ENCODE data around the gene SMARCA2.

DNA sequence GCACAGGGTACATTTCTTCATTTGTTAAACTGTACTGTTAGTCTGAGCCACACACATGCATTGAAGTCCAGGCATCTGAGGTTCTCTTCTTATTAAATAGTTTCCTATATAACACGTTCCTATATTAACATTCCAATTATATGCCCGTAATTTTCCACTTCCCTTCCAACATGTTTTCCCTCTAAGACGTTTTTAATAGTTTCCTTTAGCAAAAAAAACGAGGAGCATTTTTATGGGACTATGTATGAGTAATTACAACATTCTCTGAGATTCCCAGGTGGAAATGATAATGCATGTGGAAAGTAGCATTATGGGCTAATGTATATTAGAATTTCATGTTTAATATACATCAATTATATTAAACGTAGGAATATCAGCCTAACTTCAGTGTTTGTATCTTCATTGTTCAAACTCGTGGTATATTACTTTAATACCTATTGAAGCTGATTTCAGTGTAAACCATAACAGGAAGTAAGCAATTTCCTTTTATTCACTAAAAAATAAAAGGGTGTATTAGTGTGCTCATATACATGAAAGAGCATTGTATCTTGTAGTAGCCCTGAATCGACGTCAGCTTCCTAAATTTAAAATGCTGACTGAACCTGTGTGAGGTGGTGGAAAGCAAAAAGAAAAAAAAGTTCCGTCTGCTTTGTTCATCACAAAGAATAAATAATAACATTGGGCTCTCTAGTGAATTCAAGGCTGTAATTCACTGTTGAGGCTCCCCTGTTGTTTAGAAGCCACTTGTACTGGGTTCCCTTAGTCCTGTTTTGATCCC lies 11.3 kb downstream of the SMARCA2 start:
- no peak for TF ChIP-seq NONO (IDR thresholded peaks at IDR 0.05; ENCODE audit: low read depth in 2 of 2, low read length in 1 of 2)
- TF ChIP-seq ZNF274 (IDR thresholded peaks at IDR 0.05; ENCODE audit: borderline replicate concordance, low read depth, low read length): no peak
- TF ChIP-seq, protein P1, sequence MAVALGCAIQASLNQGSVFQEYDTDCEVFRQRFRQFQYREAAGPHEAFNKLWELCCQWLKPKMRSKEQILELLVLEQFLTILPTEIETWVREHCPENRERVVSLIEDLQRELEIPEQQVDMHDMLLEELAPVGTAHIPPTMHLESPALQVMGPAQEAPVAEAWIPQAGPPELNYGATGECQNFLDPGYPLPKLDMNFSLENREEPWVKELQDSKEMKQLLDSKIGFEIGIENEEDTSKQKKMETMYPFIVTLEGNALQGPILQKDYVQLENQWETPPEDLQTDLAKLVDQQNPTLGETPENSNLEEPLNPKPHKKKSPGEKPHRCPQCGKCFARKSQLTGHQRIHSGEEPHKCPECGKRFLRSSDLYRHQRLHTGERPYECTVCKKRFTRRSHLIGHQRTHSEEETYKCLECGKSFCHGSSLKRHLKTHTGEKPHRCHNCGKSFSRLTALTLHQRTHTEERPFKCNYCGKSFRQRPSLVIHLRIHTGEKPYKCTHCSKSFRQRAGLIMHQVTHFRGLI (CRISPR knock-in tag; IDR thresholded peaks at IDR 0.05): no peak
- no peak for TF ChIP-seq CSDE1 (IDR thresholded peaks at IDR 0.05)
- TF ChIP-seq, protein P2, sequence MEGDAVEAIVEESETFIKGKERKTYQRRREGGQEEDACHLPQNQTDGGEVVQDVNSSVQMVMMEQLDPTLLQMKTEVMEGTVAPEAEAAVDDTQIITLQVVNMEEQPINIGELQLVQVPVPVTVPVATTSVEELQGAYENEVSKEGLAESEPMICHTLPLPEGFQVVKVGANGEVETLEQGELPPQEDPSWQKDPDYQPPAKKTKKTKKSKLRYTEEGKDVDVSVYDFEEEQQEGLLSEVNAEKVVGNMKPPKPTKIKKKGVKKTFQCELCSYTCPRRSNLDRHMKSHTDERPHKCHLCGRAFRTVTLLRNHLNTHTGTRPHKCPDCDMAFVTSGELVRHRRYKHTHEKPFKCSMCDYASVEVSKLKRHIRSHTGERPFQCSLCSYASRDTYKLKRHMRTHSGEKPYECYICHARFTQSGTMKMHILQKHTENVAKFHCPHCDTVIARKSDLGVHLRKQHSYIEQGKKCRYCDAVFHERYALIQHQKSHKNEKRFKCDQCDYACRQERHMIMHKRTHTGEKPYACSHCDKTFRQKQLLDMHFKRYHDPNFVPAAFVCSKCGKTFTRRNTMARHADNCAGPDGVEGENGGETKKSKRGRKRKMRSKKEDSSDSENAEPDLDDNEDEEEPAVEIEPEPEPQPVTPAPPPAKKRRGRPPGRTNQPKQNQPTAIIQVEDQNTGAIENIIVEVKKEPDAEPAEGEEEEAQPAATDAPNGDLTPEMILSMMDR (IDR thresholded peaks at IDR 0.05 in 2 of 3, conservative IDR thresholded peaks at IDR 0.05 in 1 of 3; ENCODE audit: insufficient read depth in 2 of 3, low read depth in 1 of 3, low read length in 3 of 3): no peak
- TF ChIP-seq, protein P3, sequence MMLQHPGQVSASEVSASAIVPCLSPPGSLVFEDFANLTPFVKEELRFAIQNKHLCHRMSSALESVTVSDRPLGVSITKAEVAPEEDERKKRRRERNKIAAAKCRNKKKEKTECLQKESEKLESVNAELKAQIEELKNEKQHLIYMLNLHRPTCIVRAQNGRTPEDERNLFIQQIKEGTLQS (IDR thresholded peaks at IDR 0.05): no peak
- TF ChIP-seq, protein P3 (CRISPR knock-in tag; conservative IDR thresholded peaks at IDR 0.05): no peak
- TF ChIP-seq POLR2A (conservative IDR thresholded peaks at IDR 0.05): no peak
- TF ChIP-seq HNRNPK (IDR thresholded peaks at IDR 0.05; ENCODE audit: low read depth, low read length, poor library complexity, severe bottlenecking): no peak
- no peak for TF ChIP-seq SMC3 (conservative IDR thresholded peaks at IDR 0.05; ENCODE audit: insufficient read depth, low read depth, low read length)
- TF ChIP-seq, protein P4, sequence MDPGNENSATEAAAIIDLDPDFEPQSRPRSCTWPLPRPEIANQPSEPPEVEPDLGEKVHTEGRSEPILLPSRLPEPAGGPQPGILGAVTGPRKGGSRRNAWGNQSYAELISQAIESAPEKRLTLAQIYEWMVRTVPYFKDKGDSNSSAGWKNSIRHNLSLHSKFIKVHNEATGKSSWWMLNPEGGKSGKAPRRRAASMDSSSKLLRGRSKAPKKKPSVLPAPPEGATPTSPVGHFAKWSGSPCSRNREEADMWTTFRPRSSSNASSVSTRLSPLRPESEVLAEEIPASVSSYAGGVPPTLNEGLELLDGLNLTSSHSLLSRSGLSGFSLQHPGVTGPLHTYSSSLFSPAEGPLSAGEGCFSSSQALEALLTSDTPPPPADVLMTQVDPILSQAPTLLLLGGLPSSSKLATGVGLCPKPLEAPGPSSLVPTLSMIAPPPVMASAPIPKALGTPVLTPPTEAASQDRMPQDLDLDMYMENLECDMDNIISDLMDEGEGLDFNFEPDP (CRISPR knock-in tag; IDR thresholded peaks at IDR 0.05): no peak
- TF ChIP-seq MEF2A (IDR thresholded peaks at IDR 0.05; ENCODE audit: control insufficient read depth, low read depth, low read length): no peak
- no peak for TF ChIP-seq JUN (IDR thresholded peaks at IDR 0.05; ENCODE audit: borderline replicate concordance, low read depth, low read length)
- no peak for TF ChIP-seq JUN (CRISPR knock-in tag; IDR thresholded peaks at IDR 0.05; ENCODE audit: borderline replicate concordance)

All from K562 (cell line).